Globus pallidus (tissue), 1 donor: ENCODE results near the gene CABCOCO1.

Experiments used
- DNase-seq: peaks from one replicate; pipeline ENCODE4 v3.0.0-alpha.2; 2015; ENCODE audit warnings: low spot score

The CABCOCO1 gene, protein sequence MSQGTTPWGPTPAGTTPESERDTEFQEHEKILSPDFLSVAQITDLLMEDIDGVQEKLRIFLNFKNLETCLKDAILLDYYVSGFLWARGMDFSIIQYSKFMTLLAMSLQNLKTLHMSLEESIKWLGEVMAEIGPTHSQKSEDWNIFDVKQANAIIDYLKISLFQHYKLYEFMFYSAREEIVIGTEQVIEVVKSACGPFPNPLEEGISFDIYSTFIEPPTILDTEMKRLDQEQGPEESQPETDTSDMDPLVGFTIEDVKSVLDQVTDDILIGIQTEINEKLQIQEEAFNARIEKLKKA

DNA sequence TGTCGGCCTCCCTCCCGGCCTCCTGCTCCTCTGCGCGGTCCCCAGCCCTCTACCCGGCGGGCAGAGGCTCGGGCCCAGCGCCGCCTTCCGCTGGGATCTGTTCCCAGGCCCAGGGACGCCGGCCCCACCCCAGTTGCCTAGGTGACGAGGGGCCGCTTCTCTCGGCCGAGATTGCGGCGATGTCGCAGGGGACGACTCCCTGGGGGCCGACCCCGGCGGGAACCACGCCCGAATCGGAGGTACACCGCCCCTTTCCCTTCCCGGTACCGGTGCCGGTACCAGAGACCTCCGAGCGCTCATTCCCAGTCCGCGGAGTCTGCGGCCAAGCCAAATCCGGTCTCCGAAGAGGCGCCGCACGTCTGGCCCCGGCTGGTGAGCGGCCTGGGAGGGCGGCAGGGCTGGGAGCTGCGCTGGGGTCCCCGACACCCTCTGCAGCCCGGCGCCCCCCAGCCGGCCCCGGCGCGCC is at the start of gene CABCOCO1:
CABCOCO1 (plus strand) TSS at position 136 of the 466 bp plus-strand sequence; CDS start at position 180, 44 bp downstream.
- DNase-seq: peak; percentile 83

- DNase-seq: no peak
Measured at GRCh38 chr10:61613665-61614064, 49.1 kb upstream of the CABCOCO1 start.

DNA sequence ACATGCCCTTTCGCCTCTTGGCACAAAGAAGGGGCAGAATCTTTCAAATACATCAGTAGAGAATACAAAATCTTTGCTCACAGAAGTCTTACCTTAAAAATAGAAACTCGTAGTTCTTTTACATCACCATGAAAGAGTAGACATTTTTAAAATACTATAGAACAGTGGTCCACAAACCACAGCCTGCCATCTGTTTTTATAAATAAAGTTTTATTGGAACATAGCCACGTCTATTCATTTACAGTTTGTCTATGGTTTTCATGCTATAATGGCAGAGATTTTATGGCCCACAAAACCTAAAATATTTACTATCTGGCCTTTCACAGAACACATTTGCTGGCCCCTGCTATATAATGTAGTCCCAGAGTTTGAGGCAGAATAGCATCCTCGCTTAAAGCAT is 46.1 kb upstream of the CABCOCO1 start:
- no peak for DNase-seq

DNA sequence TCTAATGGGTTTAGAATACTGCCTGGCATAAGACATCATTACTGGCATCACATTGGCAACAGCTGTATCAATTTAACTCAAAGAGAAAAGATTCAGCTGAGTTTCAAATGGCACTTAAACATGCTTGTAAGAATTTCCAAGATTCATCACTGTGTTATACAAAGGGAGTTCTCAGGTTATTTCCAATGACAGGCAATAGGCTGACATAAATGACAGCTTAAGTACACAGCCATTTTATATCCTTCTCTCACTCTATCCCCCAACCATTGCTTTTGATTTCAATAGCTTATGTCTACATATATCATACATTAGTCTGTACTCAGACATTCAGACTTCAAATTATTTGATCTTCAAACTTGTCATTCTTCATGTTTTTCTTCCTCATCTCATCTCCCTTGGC is 45.5 kb upstream of the CABCOCO1 start:
- no peak for DNase-seq

DNA sequence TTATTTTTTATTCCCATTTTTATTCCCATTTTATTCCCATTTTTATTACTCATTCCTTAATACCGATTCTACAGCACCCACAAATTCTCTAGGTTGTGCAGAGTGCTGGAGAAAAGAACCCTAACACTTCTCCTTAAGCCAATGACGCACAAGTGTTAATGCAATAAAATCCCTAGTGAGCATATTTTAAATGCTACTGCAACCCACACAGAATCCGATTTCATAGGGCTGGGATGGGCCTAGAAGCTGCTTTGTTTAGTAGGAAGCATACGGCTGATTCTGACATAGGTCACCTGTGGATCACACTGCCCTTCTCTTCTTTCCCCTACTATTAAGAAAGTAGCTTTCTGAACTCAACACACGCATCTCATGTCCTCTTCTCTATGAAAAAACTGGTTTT is 45.1 kb upstream of the CABCOCO1 start:
- no peak for DNase-seq

- DNase-seq: no peak
Measured at GRCh38 chr10:61618388-61618961, 44.3 kb upstream of the CABCOCO1 start.

DNA sequence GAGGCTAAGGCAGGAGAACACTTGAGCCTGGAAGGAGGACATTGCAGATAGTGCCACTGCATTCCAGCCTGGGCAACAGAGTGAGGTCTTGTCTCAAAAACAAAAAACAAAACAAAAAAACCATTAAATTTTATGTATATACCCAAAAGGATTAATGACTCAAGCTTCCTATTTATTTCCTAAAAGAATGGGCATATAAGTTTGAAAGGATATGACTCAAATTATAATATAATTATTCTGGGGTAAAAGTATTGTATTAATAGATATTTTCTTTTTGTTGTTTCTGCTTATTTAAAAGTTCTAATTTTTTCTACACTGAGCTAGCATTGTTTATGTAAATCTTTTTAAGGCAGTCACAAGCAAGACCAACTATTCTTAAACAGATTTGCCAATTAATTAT is 42.2 kb upstream of the CABCOCO1 start:
- DNase-seq: no peak

DNA sequence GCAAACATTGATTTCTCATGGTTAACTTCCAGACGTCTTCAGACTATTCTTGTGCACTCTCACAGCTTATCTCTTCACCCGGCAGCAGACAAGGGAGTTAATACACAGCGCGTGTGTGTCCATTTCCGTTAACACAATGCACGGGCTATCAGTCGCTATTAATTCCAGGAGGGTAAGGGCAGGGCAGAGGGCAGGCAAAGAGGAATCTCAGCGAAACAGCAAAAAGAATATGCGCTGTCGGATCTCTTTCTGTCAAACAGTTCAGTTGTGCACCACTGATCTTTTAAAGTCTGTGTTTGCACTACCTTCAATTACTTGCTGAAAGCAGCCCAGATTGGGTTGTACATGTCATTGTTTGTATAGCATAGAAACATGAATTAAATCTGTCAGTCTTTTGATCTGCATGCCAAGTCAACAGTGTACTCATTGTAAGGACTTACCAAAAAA is 41.1 kb upstream of the CABCOCO1 start:
- peak; percentile 43 for DNase-seq

DNA sequence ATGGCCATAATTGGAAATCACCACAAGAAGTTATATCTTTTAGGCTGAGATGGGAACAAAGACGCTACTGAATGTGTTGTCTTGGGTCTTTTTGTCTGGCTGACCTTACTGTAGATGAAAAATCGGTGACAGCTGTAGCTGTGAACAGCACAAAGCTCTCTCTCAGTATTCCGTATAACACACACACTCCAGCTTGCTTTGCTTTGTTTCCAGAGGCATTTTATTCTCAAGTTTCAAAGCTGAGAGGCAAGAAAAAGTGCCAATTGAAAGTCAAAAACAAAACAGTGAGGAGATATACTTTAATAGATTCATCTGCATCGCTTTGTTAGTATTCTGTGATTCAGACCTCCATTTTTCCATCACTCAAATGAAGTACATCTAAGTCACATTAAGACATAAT is 39.6 kb upstream of the CABCOCO1 start:
- DNase-seq: peak; percentile 85

- no peak for DNase-seq
Measured at GRCh38 chr10:61626209-61626608, 36.5 kb upstream of the CABCOCO1 start.

GRCh38 chr10:61627266-61627665 is 35.5 kb upstream of the CABCOCO1 start:
- no peak for DNase-seq

DNA sequence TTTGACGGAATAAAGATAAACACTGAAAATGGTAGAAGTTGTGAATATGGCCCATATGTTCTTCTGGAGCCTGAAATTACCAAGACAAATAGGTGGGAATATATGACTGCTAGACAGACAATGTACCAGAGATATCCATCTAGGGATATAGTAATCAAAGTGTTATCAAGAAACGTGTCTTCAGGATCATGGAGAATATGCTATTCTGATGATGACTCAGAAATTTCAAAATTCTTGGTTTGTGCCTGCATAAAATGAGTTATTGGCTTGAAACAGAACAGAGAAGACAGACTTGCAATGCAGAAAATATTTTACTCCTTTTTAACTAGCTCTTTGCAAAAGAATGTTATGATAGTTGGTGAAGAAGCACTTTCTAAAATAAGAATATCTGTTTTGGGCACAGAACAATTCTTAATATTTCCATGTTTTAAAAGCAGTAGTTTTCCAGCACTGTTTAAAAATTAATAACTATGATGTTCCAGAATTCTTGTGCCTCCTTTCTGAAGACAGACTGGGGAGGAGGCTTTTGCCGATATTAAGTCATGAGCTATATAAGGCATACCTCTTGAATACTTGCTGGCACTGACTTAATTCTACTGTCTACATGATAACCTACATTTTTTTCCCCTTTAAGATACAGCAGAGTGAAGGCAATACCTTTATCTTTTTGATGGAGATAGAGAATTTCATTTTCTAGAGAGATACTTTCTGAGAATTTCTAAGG is 34.4 kb upstream of the CABCOCO1 start:
- DNase-seq: no peak

DNA sequence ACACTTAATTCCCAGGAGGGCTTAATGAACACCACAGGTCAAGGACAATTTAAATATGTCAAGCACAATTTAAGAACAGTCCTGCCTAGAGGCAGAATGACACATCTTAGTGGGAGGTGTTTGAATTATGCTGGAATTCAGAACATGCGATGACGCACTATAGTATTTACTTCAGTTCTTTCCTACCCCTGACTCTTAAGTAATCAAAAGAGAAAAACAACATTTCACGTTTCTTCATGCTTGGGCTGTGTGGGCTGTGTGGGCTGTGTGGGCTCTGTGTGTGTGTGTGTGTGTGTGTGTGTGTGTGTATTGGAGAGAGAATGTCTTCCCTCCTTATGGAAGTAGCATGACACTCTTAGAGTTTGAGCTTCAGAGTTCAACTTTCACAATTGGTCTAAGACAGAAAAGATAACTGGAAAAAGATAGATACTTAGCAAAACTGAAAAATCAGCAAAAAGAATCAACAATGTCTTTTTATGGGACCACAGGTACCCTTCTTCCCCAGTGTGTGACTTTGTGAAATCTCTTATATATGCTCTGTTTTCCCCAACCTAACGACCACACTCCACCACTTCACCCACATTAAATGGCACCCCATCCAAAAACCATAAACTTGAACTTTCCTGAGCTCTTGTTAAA is 33.7 kb upstream of the CABCOCO1 start:
- DNase-seq: no peak

GRCh38 chr10:61629576-61629975 is 33.2 kb upstream of the CABCOCO1 start:
- DNase-seq: no peak

- DNase-seq: no peak
Measured at GRCh38 chr10:61632057-61632670, 30.6 kb upstream of the CABCOCO1 start.

DNA sequence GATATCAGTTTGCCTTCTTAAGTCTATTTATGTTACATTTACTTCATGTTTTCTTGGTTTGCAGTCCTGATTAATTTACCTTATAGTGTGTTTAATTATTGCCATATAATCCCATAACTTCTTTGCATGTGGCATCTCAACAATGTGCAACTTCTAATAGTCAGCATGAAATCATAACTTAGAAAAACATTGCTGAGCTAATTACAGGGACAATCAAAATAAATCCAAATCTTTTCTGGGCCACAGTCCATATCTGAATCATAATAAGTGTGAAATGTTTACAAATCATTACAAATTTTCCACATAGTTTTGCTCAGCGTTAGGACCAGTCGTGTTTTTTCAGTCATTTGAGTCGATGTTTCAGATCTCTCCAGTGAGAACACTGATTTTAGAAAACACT is 29.1 kb upstream of the CABCOCO1 start:
- no peak for DNase-seq

DNA sequence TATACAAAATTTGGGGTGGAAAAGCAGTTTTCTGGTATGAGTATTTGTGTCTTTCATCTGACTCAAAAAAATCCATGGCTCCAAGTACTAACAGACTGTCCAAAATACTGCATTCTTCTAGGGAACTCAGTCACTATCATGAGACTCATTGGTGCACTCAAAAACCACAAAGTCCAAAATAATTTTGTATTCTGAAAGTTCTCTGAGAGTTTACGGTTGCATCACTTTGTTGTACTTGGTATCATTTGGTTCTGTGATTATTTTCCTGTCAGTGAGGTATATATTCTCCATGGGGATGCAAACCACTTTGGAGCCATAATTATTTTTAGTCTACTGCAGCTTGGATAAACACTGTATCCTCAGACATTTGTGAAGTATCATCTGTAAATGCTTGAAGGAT is 28.0 kb upstream of the CABCOCO1 start:
- DNase-seq: no peak

GRCh38 chr10:61635471-61635870 is 27.3 kb upstream of the CABCOCO1 start:
- DNase-seq: no peak

DNA sequence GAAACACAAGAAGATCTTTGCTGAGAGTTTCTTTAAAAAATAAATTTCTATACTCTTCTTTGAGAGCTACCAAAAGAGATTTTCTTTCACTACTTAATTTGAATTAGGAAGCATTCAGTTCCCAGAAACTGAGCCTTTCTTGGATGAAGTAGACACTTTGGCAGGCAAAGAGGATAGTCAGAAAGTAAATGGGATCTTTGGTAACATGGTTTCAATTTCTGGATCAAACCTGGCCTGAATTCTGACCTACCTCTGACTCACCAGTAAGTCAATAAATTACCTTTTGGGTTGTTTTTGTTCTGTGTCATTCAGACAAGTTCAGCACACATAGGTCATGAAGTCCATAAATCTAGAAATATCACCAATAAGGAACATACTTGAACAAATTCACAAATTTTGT is 26.8 kb upstream of the CABCOCO1 start:
- DNase-seq: no peak

DNA sequence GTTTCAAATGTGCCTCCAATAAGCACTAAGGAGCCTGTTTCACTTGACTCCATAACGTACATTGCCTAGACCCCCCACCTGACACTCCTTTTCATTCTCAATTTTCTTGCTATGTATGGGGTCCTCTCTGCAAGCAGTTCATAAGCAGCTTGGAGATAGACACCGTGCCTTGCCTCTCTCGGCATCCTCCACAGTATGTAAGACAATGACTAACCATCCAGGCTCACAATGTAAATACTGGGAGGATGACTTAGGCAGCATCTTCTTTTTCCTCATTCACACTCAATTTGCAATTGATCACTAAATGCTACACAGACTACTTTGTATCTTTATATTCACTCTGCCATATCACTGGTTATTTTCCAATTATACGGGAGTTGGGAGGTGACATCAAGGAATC is 22.8 kb upstream of the CABCOCO1 start:
- no peak for DNase-seq

- DNase-seq: peak; percentile 64
Measured at GRCh38 chr10:61640856-61641255, 21.9 kb upstream of the CABCOCO1 start.

DNA sequence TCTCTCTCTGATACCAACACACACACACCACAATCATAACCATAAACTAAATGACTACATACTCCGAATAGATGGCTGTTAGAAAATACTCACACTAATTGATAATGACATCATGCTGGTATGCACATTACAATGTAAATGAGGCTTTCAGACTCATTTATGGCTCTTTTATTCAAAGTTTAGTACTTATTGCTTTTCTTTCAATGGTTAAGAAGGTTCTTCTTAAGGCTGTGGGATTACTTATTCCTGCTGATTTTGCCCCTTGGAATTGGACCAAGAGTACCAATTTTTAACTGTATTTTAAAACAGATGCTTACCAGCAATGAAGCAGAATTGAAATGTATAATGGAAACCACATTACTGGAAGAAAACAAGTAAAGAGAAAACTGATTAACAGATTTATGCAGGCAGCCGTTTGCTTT is 20.6 kb upstream of the CABCOCO1 start:
- DNase-seq: no peak
